Myocyte (in vitro differentiated cells): Measurements from ENCODE around the gene CLEC9A. TPM values are rescaled to one million over a fixed set of nuclear protein-coding genes. Genes with fewer than 3 reads are reported as not detected.

Experiments used
- DNase-seq: peaks from one replicate; pipeline ENCODE4 v3.0.0-alpha.2; 2012; ENCODE audit warnings: low read depth
- total RNA-seq: library from RNA; depleted of rRNA; stranded (reverse); fragments of >200 nt; gene quantifications from 2 replicates; pipeline ENCODE4 v1.2.3, GENCODE V29; 2014

CLEC9A gene
- total RNA-seq, 1 donor from 2014 or later, result not detected

- no peak for DNase-seq
These were observed 71.8 kb downstream of the CLEC9A start for GRCh38 chr12:10102322-10102721.

GRCh38 chr12:10110256-10110844, 79.9 kb downstream of the CLEC9A start:
- no peak for DNase-seq

GRCh38 chr12:10111451-10111850, 81.0 kb downstream of the CLEC9A start:
- no peak for DNase-seq

GRCh38 chr12:10113075-10113474, 82.6 kb downstream of the CLEC9A start:
- DNase-seq, result no peak

- no peak for DNase-seq
These were observed 83.4 kb downstream of the CLEC9A start for GRCh38 chr12:10113920-10114319.

GRCh38 chr12:10115311-10115710, 84.8 kb downstream of the CLEC9A start:
- no peak for DNase-seq

Other genes with a start within 250 kb of the CLEC9A start
- gene KLRF1, start 203.2 kb upstream of the CLEC9A start, total RNA-seq, result not detected in 2 replicates
- 8.9 and 15.2 TPM in 2 replicates for gene CLEC2B, start 161.3 kb upstream of the CLEC9A start, total RNA-seq
- gene KLRF2, start 149.2 kb upstream of the CLEC9A start, total RNA-seq, result not detected in 2 replicates
- gene CLEC2A, start 98.3 kb upstream of the CLEC9A start, total RNA-seq, result not detected in 2 replicates
- not detected in 2 replicates for gene CLEC12A, start 59.3 kb upstream of the CLEC9A start, total RNA-seq
- gene CLEC1B, start 31.6 kb upstream of the CLEC9A start, total RNA-seq, result not detected in 2 replicates
- not detected in 2 replicates for gene CLEC12B, start 20.1 kb upstream of the CLEC9A start, total RNA-seq
- gene CLEC1A, start 68.3 kb downstream of the CLEC9A start, total RNA-seq, result not detected in 2 replicates
- not detected in 2 replicates for gene CLEC7A, start 99.5 kb downstream of the CLEC9A start, total RNA-seq
- gene OLR1, start 141.4 kb downstream of the CLEC9A start, total RNA-seq, result not detected in 2 replicates
- not detected in 2 replicates for gene TMEM52B, start 148.3 kb downstream of the CLEC9A start, total RNA-seq
- 52.6 and 61.1 TPM in 2 replicates for gene GABARAPL1, start 182.2 kb downstream of the CLEC9A start, total RNA-seq